Measurements from ENCODE around the gene FAM171A2. TPM values are rescaled to one million over a fixed set of nuclear protein-coding genes. Genes with fewer than 3 reads are reported as not detected.

FAM171A2 gene
- 8.0 and 15.0 TPM in 2 replicates for total RNA-seq

- TF ChIP-seq, protein P1, sequence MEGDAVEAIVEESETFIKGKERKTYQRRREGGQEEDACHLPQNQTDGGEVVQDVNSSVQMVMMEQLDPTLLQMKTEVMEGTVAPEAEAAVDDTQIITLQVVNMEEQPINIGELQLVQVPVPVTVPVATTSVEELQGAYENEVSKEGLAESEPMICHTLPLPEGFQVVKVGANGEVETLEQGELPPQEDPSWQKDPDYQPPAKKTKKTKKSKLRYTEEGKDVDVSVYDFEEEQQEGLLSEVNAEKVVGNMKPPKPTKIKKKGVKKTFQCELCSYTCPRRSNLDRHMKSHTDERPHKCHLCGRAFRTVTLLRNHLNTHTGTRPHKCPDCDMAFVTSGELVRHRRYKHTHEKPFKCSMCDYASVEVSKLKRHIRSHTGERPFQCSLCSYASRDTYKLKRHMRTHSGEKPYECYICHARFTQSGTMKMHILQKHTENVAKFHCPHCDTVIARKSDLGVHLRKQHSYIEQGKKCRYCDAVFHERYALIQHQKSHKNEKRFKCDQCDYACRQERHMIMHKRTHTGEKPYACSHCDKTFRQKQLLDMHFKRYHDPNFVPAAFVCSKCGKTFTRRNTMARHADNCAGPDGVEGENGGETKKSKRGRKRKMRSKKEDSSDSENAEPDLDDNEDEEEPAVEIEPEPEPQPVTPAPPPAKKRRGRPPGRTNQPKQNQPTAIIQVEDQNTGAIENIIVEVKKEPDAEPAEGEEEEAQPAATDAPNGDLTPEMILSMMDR (conservative IDR thresholded peaks at IDR 0.05; ENCODE audit: low read depth, low read length) = peak; percentile 36
- DNase-seq (ENCODE audit: low read depth) = no peak
- peak within 1 kb of the TSS; percentile 68 for H3K4me3 ChIP-seq (ENCODE audit: low read depth, low read length)
Observed at GRCh38 chr17:44363613-44364159, at the start of gene FAM171A2. Gene FAM171A2, minus strand, starts transcription at chr17:44363853. Its CDS starts 139 bp downstream, at chr17:44363714.

- no peak overlapping the region for H3K4me3 ChIP-seq (ENCODE audit: low read depth, low read length)
- no peak for DNase-seq (ENCODE audit: low read depth)
- TF ChIP-seq, protein P1 (conservative IDR thresholded peaks at IDR 0.05; ENCODE audit: low read depth, low read length) = peak; percentile 33
Observed at GRCh38 chr17:44409309-44410028, 45.8 kb upstream of the FAM171A2 start.

GRCh38 chr17:44408786-44409185, 45.1 kb upstream of the FAM171A2 start:
- no peak for DNase-seq (ENCODE audit: low read depth)
- TF ChIP-seq, protein P1 (conservative IDR thresholded peaks at IDR 0.05; ENCODE audit: low read depth, low read length) = no peak
- no peak overlapping the region for H3K4me3 ChIP-seq (ENCODE audit: low read depth, low read length)

DNA sequence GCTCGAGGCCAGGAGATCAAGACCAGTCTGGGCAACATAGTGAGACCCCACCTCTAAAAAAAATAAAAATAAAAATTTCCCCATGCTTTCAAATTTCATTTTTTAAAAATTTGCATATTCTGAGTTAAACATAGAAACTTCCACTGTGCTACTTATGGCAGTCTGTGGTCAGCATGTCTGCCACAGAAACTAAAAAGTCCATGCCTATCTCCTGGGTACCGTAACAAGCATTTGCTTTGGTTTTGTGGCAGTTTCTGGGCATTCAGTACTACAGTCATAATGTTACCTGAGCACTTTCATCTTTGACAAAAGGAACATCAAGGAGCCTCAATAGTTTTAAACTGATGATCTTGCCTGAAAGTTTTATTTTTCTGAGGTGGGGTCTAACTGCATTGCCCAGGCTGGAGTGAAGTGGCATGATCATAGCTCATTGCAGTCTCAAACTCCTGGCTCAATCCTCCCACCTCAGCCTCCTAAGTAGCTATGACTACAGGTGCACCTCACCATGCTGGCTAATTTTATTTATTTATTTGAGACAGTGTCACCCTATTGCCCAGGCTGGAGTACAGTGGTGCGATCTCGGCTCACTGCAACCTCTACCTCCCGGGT, 39.0 kb upstream of the FAM171A2 start:
- TF ChIP-seq, protein P1 (conservative IDR thresholded peaks at IDR 0.05; ENCODE audit: low read depth, low read length) = no peak
- no peak overlapping the region for H3K4me3 ChIP-seq (ENCODE audit: low read depth, low read length)
- DNase-seq (ENCODE audit: low read depth) = no peak

DNA sequence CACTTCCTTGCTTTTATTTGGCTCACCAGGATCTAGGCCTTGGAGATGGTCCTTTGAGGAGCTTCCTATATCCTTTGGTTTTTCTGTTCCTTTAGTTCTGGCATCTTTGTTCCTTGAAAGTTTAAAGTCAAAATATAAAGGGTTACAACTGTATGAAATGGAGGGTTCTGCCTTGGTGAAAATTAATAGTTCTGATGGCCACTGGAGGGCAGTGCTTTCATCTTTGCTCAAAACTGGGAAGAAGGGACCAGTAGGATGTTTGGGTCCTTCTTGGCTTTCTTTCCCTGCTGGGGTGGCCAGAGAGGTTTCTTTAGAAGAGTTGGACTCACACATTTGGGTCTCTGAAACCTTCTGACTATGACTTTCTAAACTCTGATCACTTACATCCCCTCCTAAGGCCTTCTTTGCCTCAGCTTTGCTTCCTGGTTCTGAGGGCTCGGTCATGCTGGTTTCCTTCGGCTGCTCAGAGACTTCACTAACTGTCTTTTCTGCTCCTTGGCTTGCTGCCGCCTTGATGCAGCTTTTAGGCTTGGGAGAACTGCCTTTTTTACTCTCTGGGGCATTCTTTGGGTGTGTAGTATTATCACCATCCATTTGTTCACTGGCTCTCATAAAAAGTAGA, 36.7 kb upstream of the FAM171A2 start:
- no peak for DNase-seq (ENCODE audit: low read depth)
- H3K4me3 ChIP-seq (ENCODE audit: low read depth, low read length) = no peak overlapping the region
- TF ChIP-seq, protein P1 (conservative IDR thresholded peaks at IDR 0.05; ENCODE audit: low read depth, low read length) = peak; percentile 76

DNA sequence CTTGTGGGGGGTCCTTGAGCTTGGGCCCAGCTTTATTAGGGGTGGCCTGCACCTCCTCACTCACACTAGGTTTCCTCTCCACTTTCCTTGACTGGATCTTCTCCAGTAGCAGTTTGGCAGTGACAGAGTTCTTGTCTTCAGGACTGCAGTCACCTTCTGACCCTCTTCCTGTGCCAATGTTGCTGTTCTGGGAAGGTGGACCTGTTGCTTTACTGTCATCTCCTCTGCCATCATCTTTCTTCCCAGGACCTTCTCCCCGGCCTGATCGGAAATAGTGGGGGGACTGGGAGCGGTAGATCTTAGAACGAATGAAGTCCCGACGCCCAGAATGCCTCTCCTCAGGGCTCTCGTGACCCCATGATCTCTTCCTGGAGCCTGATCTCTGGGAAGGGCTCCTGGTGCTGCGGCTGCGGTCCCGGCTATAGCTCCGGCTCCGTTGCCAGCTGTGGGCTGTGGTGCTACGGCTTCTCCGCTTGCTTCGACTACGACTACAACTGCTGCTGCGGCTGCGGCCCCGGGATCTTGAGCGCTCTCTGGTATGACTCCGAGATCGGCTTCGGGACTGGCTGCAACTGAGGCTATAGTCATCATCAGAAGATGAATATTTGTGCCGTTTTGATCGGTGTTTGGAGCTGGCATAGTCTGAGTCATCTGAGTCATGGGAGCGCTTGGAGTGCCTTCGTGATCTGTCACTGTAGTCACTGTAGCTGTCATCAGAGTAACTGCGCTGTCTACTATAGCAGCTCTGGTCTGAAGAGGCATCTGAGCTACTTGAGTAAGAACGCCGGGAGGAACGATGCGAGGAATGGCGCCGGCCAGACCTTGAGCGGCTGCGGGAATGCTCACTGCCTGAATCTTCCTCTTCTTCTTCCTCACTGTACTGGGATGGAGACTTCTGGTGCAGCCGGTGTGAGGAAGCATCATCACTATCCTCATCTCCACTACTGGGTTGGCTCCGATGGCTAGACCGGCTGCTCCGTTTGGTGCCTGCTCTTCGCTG, 35.3 kb upstream of the FAM171A2 start:
- TF ChIP-seq, protein P1 (conservative IDR thresholded peaks at IDR 0.05; ENCODE audit: low read depth, low read length) = no peak

More for the DNA sequence above, 35.3 kb upstream of the FAM171A2 start:
- no peak overlapping the region for H3K4me3 ChIP-seq (ENCODE audit: low read depth, low read length)
- DNase-seq (ENCODE audit: low read depth) = no peak

Measured in epithelial cell of proximal tubule (primary cell).